Heart left ventricle (tissue), 16 donors: ENCODE data around the gene COL15A1. TPM values are rescaled to one million over a fixed set of nuclear protein-coding genes. Genes with fewer than 3 reads are reported as not detected.
A peak's percentile ranks its signal among the peaks of the same experiment; 100 is the strongest.

Experiments used
- ATAC-seq, 4 donors: fragments of 200-7000 bp; cut with Tn5 transposase; one replicate each; pipeline ENCODE4 v1.9.1; 2020 to 2022; ENCODE audit warnings: moderate library complexity in 4 of 4, mild to moderate bottlenecking in 3 of 4, moderate number of reproducible peaks in 1 of 4
- DNase-seq, 5 donors: peaks; one replicate each; pipeline ENCODE4 v3.0.0-alpha.2; 2020
- H3K27ac ChIP-seq, 12 donors: fragments of 200-600 bp; sonication (generic) in 4 of 12; one replicate each; pipeline versions ENCODE4 v1.5.0 to v1.8.0; 2016 to 2022; ENCODE audit warnings: mild to moderate bottlenecking in 2 of 12
- H3K27me3 ChIP-seq, 9 donors: fragments of 200-600 bp; sonication (generic) in 2 of 9; one replicate each; pipeline versions ENCODE4 v1.5.1 to v1.8.0; 2016 to 2022; ENCODE audit warnings: mild to moderate bottlenecking in 3 of 9
- H3K36me3 ChIP-seq, 9 donors: fragments of 200-600 bp; sonication (generic) in 2 of 9; one replicate each; pipeline versions ENCODE4 v1.5.0 to v1.8.0; 2018 to 2022; ENCODE audit warnings: mild to moderate bottlenecking in 2 of 9
- H3K4me1 ChIP-seq, 12 donors: fragments of 200-600 bp; sonication (generic) in 4 of 12; one replicate each; pipeline versions ENCODE4 v1.5.0 to v1.8.0; 2016 to 2022; ENCODE audit warnings: mild to moderate bottlenecking in 3 of 12
- H3K4me3 ChIP-seq, 12 donors: fragments of 200-600 bp; sonication (generic) in 4 of 12; one replicate each; pipeline versions ENCODE4 v1.5.0 to v1.8.0; 2017 to 2022; ENCODE audit warnings: mild to moderate bottlenecking in 9 of 12, moderate library complexity in 4 of 12
- H3K9me3 ChIP-seq, 12 donors: fragments of 200-600 bp; sonication (generic) in 4 of 12; one replicate each; pipeline versions ENCODE4 v1.5.0 to v1.8.0; 2016 to 2022; ENCODE audit warnings: mild to moderate bottlenecking in 1 of 12
- CTCF ChIP-seq, 12 donors: fragments of 200-600 bp; sonication (generic) in 4 of 12; IDR thresholded peaks; one replicate each; pipeline versions ENCODE4 v1.5.0 to v1.8.0; 2018 to 2022; ENCODE audit warnings: antibody characterized with exemption in 12 of 12, mild to moderate bottlenecking in 5 of 12
- POLR2A ChIP-seq, 2 donors: fragments of 450-650 bp; IDR thresholded peaks; one replicate each; pipeline ENCODE4 v1.6.1; 2017; ENCODE audit warnings: antibody characterized with exemption in 2 of 2, mild to moderate bottlenecking in 2 of 2, moderate library complexity in 2 of 2
- WGBS, 4 donors: extraction: QIAGEN DNeasy Blood & Tissue Kit in 2 of 4; methylation state at CpG; one replicate each; pipeline versions ENCODE4 v1.1.5 to v1.1.7; 2013 to 2018; 5-methylcytosine and 5-hydroxymethylcytosine counted together
- intact Hi-C, 10 donors: fragments of 100-400 bp; cut with DNase I; formaldehyde crosslinking; loops; one replicate each; pipeline versions ENCODE4 v1.11.1 to v1.14.2; 2022
- polyA plus RNA-seq, 2 donors: library from polyadenylated mRNA; stranded (reverse); fragments of 200-250 nt; gene quantifications; one replicate each; pipeline ENCODE4 v1.2.3, GENCODE V29; 2013
- total RNA-seq, 9 donors: library from RNA; depleted of rRNA in 2 of 9; stranded (reverse); fragments of >200 nt in 2 of 9; fragmentation: NEBNext Ultra II Directional in 3 of 9; extraction: Animal tissue kit (Norgen Biotek cat#: 25700) in 3 of 9; gene quantifications; one replicate each; pipeline versions ENCODE4 v1.1.0 to v1.2.4, GENCODE V29; 2016 to 2023
- donor health status: ischemic (EF 13 %, LVEDD 7.1; RV severe dilation, severe dysfunction).
- donor health status: healthy with polysubstance abuse.
- donor health status: DM: no; HTN: yes; CAD: no.
- donor health status: DM: no; HTN: no; CAD: no.
- donor health status: ischemic (EF 25% LVEDD 6.9; RV normal size, moderate dysfunction).
- donor health status: ischemic (EF 25% LVEDD 5.7; RV mildly dilated, moderate dysfunction).
- donor health status: healthy.
- donor health status: DM: yes; HTN: yes; CAD: no.
- donor health status: ischemic (EF 35%, LVEDD 5.7; RV mildly dilated, moderate dysfunction).
- donor health status: nonischemic (EF 11% LVEDD 7.7; RV severe dilation, severe dysfunction).
- donor health status: DM: yes; HTN: yes; CAD: no.
- donor health status: PGD.
- donor health status: ischemic (EF 29% LVEDD 5.4; RV normal size, mild dysfunction).
- donor health status: nonischemic (EF 23%, LVEDD 6.1; RV moderate dilation, normal function).

COL15A1 gene
- total and polyA plus RNA-seq, 11 donors = 12.4 to 81.0 (median 38.8) TPM

- Histone ChIP-seq H3K4me1 (peaks cover 0 to 75% (median 12%) of the 10 kb centered on the region in 12 donors), H3K27ac (peak overlapping the region in 9 of 12 donors; percentile 3 to 92 (median 49)), H3K9me3 (no peaks in the 10 kb centered on the region), H3K27me3 (no peaks in the 10 kb centered on the region), H3K4me3 (peak overlapping the region in 1 of 12 donors; percentile 25), H3K36me3 (peaks cover 0 to 98% (median 35%) of the 10 kb centered on the region in 9 donors)
- TF ChIP-seq CTCF (IDR thresholded peaks at IDR 0.05) = no peak
- no peak for TF ChIP-seq POLR2A (IDR thresholded peaks at IDR 0.05)
- peak in 2 of 4 donors; percentile 17 to 27 for ATAC-seq
- 79 to 91% (median 87%) methylated on average over 5 of the region's 5 CpGs for WGBS, 4 donors
- DNase-seq = no peak
- intact Hi-C loops = no loop called here
These were observed 113.4 kb downstream of the COL15A1 start for GRCh38 chr9:99056886-99057664.

- peaks cover 0 to 72% (median 12%) of the 10 kb centered on the region in 12 donors for H3K4me1 ChIP-seq
- peaks cover 0 to 98% (median 40%) of the 10 kb centered on the region in 9 donors for H3K36me3 ChIP-seq
- H3K27ac ChIP-seq = peak overlapping the region in 11 of 12 donors; percentile 36 to 92 (median 69)
- intact Hi-C loops = no loop called here
- no peaks in the 10 kb centered on the region for H3K27me3 ChIP-seq
- H3K4me3 ChIP-seq = peak overlapping the region in 1 of 12 donors; percentile 25
- peak in 1 of 5 donors; percentile 49 for DNase-seq
- 81 to 92% (median 88%) methylated on average over 7 of the region's 7 CpGs for WGBS, 4 donors
- TF ChIP-seq POLR2A (IDR thresholded peaks at IDR 0.05) (no peak), CTCF (IDR thresholded peaks at IDR 0.05) (no peak)
- peak in 3 of 4 donors; percentile 38 to 67 (median 59) for ATAC-seq
- no peaks in the 10 kb centered on the region for H3K9me3 ChIP-seq
These were observed 114.2 kb downstream of the COL15A1 start for GRCh38 chr9:99057665-99058625.

- Histone ChIP-seq H3K27ac (peak overlapping the region in 11 of 12 donors; percentile 37 to 92 (median 69)), H3K4me1 (peaks cover 0 to 62% (median 12%) of the 10 kb centered on the region in 12 donors), H3K4me3 (peak overlapping the region in 1 of 12 donors; percentile 1), H3K36me3 (peaks cover 0 to 98% (median 38%) of the 10 kb centered on the region in 9 donors), H3K9me3 (no peaks in the 10 kb centered on the region), H3K27me3 (no peaks in the 10 kb centered on the region)
- intact Hi-C loops = no loop called here
- DNase-seq (peak in 4 of 5 donors; percentile 51 to 66 (median 58)), ATAC-seq (peak; percentile 75 to 95 (median 88))
- no peak for TF ChIP-seq CTCF (IDR thresholded peaks at IDR 0.05)
- no peak for TF ChIP-seq POLR2A (IDR thresholded peaks at IDR 0.05)
- WGBS, 4 donors = 68 to 73% (median 71%) methylated on average over 8 of the region's 8 CpGs
These were observed 115.5 kb downstream of the COL15A1 start for GRCh38 chr9:99058964-99059921.
